ENCODE results near the gene CAMKK2. TPM values are rescaled to one million over a fixed set of nuclear protein-coding genes. Genes with fewer than 3 reads are reported as not detected.

The CAMKK2 gene
- polyA plus RNA-seq, 1 donor from 2014 or later: 29.2 TPM

DNA sequence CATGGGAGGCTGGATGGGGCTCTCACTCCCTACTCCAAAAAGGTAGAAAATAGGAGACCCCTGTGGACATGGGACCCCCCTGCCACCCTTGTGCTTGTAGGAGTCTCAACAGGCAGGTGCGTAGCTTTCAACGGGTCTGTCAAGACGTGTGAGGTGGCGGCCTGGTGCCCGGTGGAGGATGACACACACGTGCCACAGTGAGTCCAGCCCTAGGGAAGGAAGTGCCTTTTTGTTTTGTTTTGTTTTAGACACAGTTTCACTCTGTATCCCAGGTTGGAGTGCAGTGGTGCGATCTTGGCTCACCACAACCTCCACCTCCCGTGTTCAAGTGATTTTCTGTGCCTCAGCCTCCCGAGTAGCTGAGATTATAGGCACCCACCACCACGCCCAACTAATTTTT, 73.7 kb downstream of the CAMKK2 start:
- no peaks in the 10 kb centered on the region for H3K79me2 ChIP-seq (replicated peaks; ENCODE audit: insufficient read depth, low read length)
- no peaks in the 10 kb centered on the region for H3K36me3 ChIP-seq (ENCODE audit: insufficient read depth, low read length)
- no peaks in the 10 kb centered on the region for H3K27me3 ChIP-seq (ENCODE audit: insufficient read depth, low read depth, low read length)
- H3K9me3 ChIP-seq (ENCODE audit: low read length): no peaks in the 10 kb centered on the region
- no peaks in the 10 kb centered on the region for H3F3A ChIP-seq (ENCODE audit: insufficient read depth, low read length, poor library complexity, severe bottlenecking)
- H3K27ac ChIP-seq (ENCODE audit: low read length): no peak overlapping the region
- no peak overlapping the region for H3K4me3 ChIP-seq (ENCODE audit: low read length)
- H4K20me1 ChIP-seq (ENCODE audit: insufficient read depth): no peaks in the 10 kb centered on the region
- H3K9ac ChIP-seq (ENCODE audit: low read length): no peak overlapping the region
- H3K9me2 ChIP-seq (ENCODE audit: insufficient read depth, low read length): no peaks in the 10 kb centered on the region
- no peak overlapping the region for H2AFZ ChIP-seq (ENCODE audit: low read depth, low read length)
- H3K4me2 ChIP-seq (ENCODE audit: low read length): no peak overlapping the region
- TF ChIP-seq, protein P1, sequence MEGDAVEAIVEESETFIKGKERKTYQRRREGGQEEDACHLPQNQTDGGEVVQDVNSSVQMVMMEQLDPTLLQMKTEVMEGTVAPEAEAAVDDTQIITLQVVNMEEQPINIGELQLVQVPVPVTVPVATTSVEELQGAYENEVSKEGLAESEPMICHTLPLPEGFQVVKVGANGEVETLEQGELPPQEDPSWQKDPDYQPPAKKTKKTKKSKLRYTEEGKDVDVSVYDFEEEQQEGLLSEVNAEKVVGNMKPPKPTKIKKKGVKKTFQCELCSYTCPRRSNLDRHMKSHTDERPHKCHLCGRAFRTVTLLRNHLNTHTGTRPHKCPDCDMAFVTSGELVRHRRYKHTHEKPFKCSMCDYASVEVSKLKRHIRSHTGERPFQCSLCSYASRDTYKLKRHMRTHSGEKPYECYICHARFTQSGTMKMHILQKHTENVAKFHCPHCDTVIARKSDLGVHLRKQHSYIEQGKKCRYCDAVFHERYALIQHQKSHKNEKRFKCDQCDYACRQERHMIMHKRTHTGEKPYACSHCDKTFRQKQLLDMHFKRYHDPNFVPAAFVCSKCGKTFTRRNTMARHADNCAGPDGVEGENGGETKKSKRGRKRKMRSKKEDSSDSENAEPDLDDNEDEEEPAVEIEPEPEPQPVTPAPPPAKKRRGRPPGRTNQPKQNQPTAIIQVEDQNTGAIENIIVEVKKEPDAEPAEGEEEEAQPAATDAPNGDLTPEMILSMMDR (IDR thresholded peaks at IDR 0.05; ENCODE audit: poor library complexity, severe bottlenecking): no peak
- TF ChIP-seq MXI1 (conservative IDR thresholded peaks at IDR 0.05; ENCODE audit: poor library complexity, severe bottlenecking) (no peak), RAD21 (conservative IDR thresholded peaks at IDR 0.05) (no peak), TAF1 (IDR thresholded peaks at IDR 0.05; ENCODE audit: low read depth) (no peak), EP300 (conservative IDR thresholded peaks at IDR 0.05; ENCODE audit: poor library complexity, severe bottlenecking) (no peak), POLR2AphosphoS5 (IDR thresholded peaks at IDR 0.05) (no peak), SMC3 (conservative IDR thresholded peaks at IDR 0.05; ENCODE audit: poor library complexity) (no peak), EZH2 (IDR thresholded peaks at IDR 0.05; ENCODE audit: borderline replicate concordance, insufficient read depth, low read length, poor library complexity, severe bottlenecking) (no peak)
- TF ChIP-seq, protein P2, sequence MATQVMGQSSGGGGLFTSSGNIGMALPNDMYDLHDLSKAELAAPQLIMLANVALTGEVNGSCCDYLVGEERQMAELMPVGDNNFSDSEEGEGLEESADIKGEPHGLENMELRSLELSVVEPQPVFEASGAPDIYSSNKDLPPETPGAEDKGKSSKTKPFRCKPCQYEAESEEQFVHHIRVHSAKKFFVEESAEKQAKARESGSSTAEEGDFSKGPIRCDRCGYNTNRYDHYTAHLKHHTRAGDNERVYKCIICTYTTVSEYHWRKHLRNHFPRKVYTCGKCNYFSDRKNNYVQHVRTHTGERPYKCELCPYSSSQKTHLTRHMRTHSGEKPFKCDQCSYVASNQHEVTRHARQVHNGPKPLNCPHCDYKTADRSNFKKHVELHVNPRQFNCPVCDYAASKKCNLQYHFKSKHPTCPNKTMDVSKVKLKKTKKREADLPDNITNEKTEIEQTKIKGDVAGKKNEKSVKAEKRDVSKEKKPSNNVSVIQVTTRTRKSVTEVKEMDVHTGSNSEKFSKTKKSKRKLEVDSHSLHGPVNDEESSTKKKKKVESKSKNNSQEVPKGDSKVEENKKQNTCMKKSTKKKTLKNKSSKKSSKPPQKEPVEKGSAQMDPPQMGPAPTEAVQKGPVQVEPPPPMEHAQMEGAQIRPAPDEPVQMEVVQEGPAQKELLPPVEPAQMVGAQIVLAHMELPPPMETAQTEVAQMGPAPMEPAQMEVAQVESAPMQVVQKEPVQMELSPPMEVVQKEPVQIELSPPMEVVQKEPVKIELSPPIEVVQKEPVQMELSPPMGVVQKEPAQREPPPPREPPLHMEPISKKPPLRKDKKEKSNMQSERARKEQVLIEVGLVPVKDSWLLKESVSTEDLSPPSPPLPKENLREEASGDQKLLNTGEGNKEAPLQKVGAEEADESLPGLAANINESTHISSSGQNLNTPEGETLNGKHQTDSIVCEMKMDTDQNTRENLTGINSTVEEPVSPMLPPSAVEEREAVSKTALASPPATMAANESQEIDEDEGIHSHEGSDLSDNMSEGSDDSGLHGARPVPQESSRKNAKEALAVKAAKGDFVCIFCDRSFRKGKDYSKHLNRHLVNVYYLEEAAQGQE (IDR thresholded peaks at IDR 0.05; ENCODE audit: borderline replicate concordance): no peak

GRCh38 chr12:121219353-121219986, 77.0 kb downstream of the CAMKK2 start:
- Histone ChIP-seq H3K27me3 (ENCODE audit: insufficient read depth, low read depth, low read length) (no peaks in the 10 kb centered on the region), H3K4me3 (ENCODE audit: low read length) (no peak overlapping the region), H3K9me2 (ENCODE audit: insufficient read depth, low read length) (no peaks in the 10 kb centered on the region), H3K9ac (ENCODE audit: low read length) (no peak overlapping the region), H4K20me1 (ENCODE audit: insufficient read depth) (no peaks in the 10 kb centered on the region), H3F3A (ENCODE audit: insufficient read depth, low read length, poor library complexity, severe bottlenecking) (no peaks in the 10 kb centered on the region), H3K9me3 (ENCODE audit: low read length) (no peaks in the 10 kb centered on the region), H3K36me3 (ENCODE audit: insufficient read depth, low read length) (no peaks in the 10 kb centered on the region), H2AFZ (ENCODE audit: low read depth, low read length) (no peak overlapping the region), H3K27ac (ENCODE audit: low read length) (no peak overlapping the region), H3K79me2 (replicated peaks; ENCODE audit: insufficient read depth, low read length) (no peaks in the 10 kb centered on the region), H3K4me2 (ENCODE audit: low read length) (no peak overlapping the region)
- no peak for TF ChIP-seq TAF1 (IDR thresholded peaks at IDR 0.05; ENCODE audit: low read depth)
